ENCODE measurements around the gene THEM5. TPM values are rescaled to one million over a fixed set of nuclear protein-coding genes. Genes with fewer than 3 reads are reported as not detected.

The THEM5 gene
- total and polyA plus RNA-seq, 10 of the 15 experiments (the other 5 are each of a cell fraction or from before 2014, with no cell fraction given), result 0.16 TPM; not detected in 9

GRCh38 chr1:151839457-151840403 is 13.8 kb downstream of the THEM5 start, which contains the start of gene C2CD4D (continued):
- TF ChIP-seq BCL3 (IDR thresholded peaks at IDR 0.05; ENCODE audit: borderline replicate concordance, insufficient read depth, low read depth, low read length, poor library complexity, severe bottlenecking) (no peak), ZNF24 (IDR thresholded peaks at IDR 0.05) (0 out of 2 replicates have a peak, but pooled peaks have one; percentile 49), EGR1 (IDR thresholded peaks at IDR 0.05; ENCODE audit: borderline replicate concordance in 1 of 2, low read depth in 2 of 2, low read length in 2 of 2) (no peak), POLR2AphosphoS5 (IDR thresholded peaks at IDR 0.05; ENCODE audit: low read length) (peak; percentile 65), FOS (IDR thresholded peaks at IDR 0.05; ENCODE audit: borderline replicate concordance, extremely low read depth, insufficient read length) (no peak), WRNIP1 (IDR thresholded peaks at IDR 0.05; ENCODE audit: borderline replicate concordance, low read depth, low read length) (0 out of 2 replicates have a peak, but pooled peaks have one; percentile 76), CEBPB (IDR thresholded peaks at IDR 0.05; ENCODE audit: borderline replicate concordance in 1 of 2, low read depth in 2 of 2, low read length in 2 of 2) (no peak), SMAD1 (IDR thresholded peaks at IDR 0.05; ENCODE audit: low read depth, partially characterized antibody) (no peak), PRDM15 (CRISPR knock-in tag; IDR thresholded peaks at IDR 0.05) (no peak), ZZZ3 (IDR thresholded peaks at IDR 0.05; ENCODE audit: control insufficient read depth, insufficient read length, low read depth) (no peak), MYB (IDR thresholded peaks at IDR 0.05; ENCODE audit: borderline replicate concordance, low read depth, low read length) (no peak), GABPA (IDR thresholded peaks at IDR 0.05; ENCODE audit: low read depth) (no peak), CHD4 (IDR thresholded peaks at IDR 0.05) (no peak), ZBED1 (IDR thresholded peaks at IDR 0.05; ENCODE audit: borderline replicate concordance) (no peak), GATAD2B (conservative IDR thresholded peaks at IDR 0.05; ENCODE audit: low read depth) (peak; percentile 72), MEF2B (IDR thresholded peaks at IDR 0.05; ENCODE audit: partially characterized antibody, poor library complexity, severe bottlenecking) (no peak), BCL11A (IDR thresholded peaks at IDR 0.05; ENCODE audit: low read depth, low read length) (no peak), ZNF274 (IDR thresholded peaks at IDR 0.05; ENCODE audit: insufficient read depth, insufficient read length) (no peak), MEF2A (IDR thresholded peaks at IDR 0.05; ENCODE audit: insufficient read depth, low read depth, low read length) (no peak), ZNF687 (IDR thresholded peaks at IDR 0.05) (peak; percentile 89)

All from GM12878 (cell line).